Bronchial epithelial cell (primary cell): ENCODE results near the gene MAPKAPK2. TPM values are rescaled to one million over a fixed set of nuclear protein-coding genes. Genes with fewer than 3 reads are reported as not detected.

Experiments
- DNase-seq: peaks from one replicate; pipeline ENCODE4 v3.0.0-alpha.2; 2010; ENCODE audit warnings: low read depth
- FAIRE-seq: peaks from 2 replicates; lab custom pipeline; 2011; peaks lifted over from hg19 to GRCh38; lab: Jason Lieb, UNC
- H3K27me3 ChIP-seq: 2 replicates; pipeline ENCODE4 v1.5.1; 2011; ENCODE audit warnings: low read length; ENCODE audit not compliant: control insufficient read depth, insufficient read depth
- H3K36me3 ChIP-seq: 2 replicates; pipeline ENCODE4 v1.5.1; 2011; ENCODE audit warnings: low read length; ENCODE audit not compliant: control insufficient read depth, insufficient read depth
- H3K4me3 ChIP-seq: 2 replicates; pipeline ENCODE4 v1.5.1; 2011; ENCODE audit warnings: mild to moderate bottlenecking, low read depth, low read length, control low read depth
- CTCF ChIP-seq: IDR thresholded peaks from 2 replicates; pipeline ENCODE4 v1.5.1; 2011; ENCODE audit warnings: mild to moderate bottlenecking, moderate library complexity, low read length, control low read depth, inconsistent platforms; ENCODE audit not compliant: insufficient read depth, severe bottlenecking
- total RNA-seq: library from RNA; depleted of rRNA; stranded (reverse); fragments of >200 nt; gene quantifications from 2 replicates; pipeline ENCODE4 v1.2.1, GENCODE V29; 2014

The MAPKAPK2 gene
- total RNA-seq, 1 donor from 2014 or later: 23.2 TPM

DNA sequence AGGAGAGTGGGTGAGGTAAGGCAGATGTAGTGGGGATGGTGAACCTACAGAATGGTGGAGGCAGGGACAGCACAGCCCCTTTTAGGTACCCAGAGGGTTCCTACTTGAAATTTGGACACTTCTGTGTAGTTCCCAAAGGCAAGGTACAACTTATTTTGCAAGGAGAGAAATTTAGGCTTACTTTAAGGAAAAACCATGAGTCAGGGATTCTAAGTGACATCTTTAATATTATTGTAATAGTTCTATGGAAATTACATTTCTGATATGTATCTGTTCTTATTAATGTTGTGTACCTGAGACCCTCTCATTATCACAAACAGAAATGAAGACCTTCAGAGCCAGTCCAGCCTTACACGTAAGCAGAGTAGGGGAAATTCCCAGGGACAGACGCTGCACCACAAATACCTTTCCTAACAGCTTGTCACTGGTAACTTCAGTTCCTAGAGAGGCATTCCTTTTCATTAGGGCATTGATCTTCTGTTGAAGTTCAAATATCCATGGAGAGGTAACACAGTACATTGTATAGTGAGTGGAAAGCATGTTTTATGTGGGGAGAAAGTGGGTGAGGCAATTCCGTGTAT is 41.5 kb upstream of the MAPKAPK2 start:
- no peaks in the 10 kb centered on the region for H3K27me3 ChIP-seq
- FAIRE-seq (no peak), DNase-seq (no peak)
- no peak overlapping the region for H3K4me3 ChIP-seq
- H3K36me3 ChIP-seq: peaks cover 6% of the 10 kb centered on the region
- no peak for TF ChIP-seq CTCF

- no peak for TF ChIP-seq CTCF
- Histone ChIP-seq H3K36me3 (peaks cover 8% of the 10 kb centered on the region), H3K4me3 (no peak overlapping the region), H3K27me3 (no peaks in the 10 kb centered on the region)
- DNase-seq (no peak), FAIRE-seq (no peak)
Observed at GRCh38 chr1:206646504-206646903, 38.2 kb upstream of the MAPKAPK2 start.

- peaks cover 8% of the 10 kb centered on the region for H3K36me3 ChIP-seq
- H3K4me3 ChIP-seq: no peak overlapping the region
- H3K27me3 ChIP-seq: no peaks in the 10 kb centered on the region
- DNase-seq (no peak), FAIRE-seq (no peak)
- no peak for TF ChIP-seq CTCF
Observed at GRCh38 chr1:206647224-206647623, 37.5 kb upstream of the MAPKAPK2 start.

DNA sequence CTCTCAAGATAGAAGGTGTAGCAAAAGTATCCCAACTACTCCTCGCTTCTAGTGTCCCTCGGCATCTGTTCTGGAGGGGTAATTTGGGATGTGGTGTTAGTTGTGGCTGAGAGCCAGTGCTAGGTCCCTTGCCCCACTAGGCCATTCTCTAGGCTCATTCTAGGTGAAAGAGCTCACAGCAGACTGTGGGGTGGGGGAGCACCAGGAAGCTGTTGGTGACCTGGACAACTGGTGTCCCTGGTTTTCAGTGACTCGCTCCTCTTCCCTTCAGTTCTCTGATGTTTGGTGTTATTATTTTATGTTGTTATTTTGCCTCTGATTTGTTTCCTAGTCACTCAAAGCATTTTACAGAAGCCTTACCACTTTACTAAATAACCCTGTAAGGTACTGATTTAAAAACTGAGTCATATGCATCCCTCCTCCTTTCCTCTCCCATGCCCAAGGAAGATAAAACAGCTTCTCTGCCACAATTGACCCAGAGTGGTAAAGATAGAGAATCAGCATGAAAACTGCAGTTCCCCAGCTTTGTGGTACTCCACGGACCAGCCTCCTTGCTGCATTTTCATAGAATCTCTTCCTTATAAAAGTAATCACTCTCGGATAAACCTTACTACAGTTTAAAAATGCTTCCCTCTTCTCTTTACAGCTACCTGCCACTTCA is 35.3 kb upstream of the MAPKAPK2 start:
- Histone ChIP-seq H3K36me3 (peaks cover 8% of the 10 kb centered on the region), H3K4me3 (no peak overlapping the region), H3K27me3 (no peaks in the 10 kb centered on the region)
- TF ChIP-seq CTCF: no peak
- no peak for DNase-seq
- FAIRE-seq: no peak

DNA sequence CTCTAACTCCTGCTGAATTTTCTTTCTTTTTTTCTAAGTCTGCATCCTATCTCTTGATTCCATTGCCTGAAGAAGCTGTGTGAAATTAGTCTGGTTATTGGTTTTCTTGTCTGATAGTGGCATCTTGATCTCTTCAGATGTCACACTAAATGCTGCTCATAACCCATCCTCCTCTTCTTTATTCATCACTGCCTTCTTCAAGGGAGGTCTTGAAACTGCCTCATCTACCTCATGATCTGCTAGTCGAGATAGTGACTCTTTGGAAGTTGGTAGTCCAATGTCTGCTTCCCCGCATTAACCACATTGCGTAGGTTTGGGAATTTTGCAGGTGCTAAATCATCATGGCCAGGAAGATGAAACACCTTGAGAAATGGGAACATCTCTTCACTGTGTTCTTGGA is 33.7 kb upstream of the MAPKAPK2 start:
- no peak for TF ChIP-seq CTCF
- Histone ChIP-seq H3K4me3 (no peak overlapping the region), H3K36me3 (peaks cover 8% of the 10 kb centered on the region), H3K27me3 (no peaks in the 10 kb centered on the region)
- no peak for DNase-seq
- FAIRE-seq: no peak
